Fibroblast of peridontal ligament (primary cell): ENCODE data around the gene DCT.
"Not testable (repeated sequence)": the region's sequence is repeated elsewhere in the genome, so short reads cannot be mapped to it uniquely, and the experiment has no call there.

Experiments
- DNase-seq: peaks from one replicate; pipeline ENCODE4 v3.0.0-alpha.2; 2010; ENCODE audit errors: extremely low read depth

DCT gene

GRCh38 chr13:94479616-94480015, at the start of gene DCT:
DCT (minus strand) TSS chr13:94479682; CDS start chr13:94479255, 427 bp downstream.
- DNase-seq: no peak

- DNase-seq: not testable (repeated sequence)
Observed at GRCh38 chr13:94526956-94527355, 47.5 kb upstream of the DCT start.

- DNase-seq: no peak
Observed at GRCh38 chr13:94525781-94526180, 46.3 kb upstream of the DCT start.

GRCh38 chr13:94524407-94524806, 44.9 kb upstream of the DCT start:
- DNase-seq: no peak

GRCh38 chr13:94520001-94520400, 40.5 kb upstream of the DCT start:
- no peak for DNase-seq

GRCh38 chr13:94516456-94516855, 37.0 kb upstream of the DCT start:
- DNase-seq: no peak

GRCh38 chr13:94515911-94516310, 36.4 kb upstream of the DCT start:
- no peak for DNase-seq

GRCh38 chr13:94515374-94515773, 35.9 kb upstream of the DCT start:
- DNase-seq: no peak

GRCh38 chr13:94513026-94513425, 33.5 kb upstream of the DCT start:
- no peak for DNase-seq

GRCh38 chr13:94505730-94506129, 26.2 kb upstream of the DCT start:
- no peak for DNase-seq

GRCh38 chr13:94503851-94504250, 24.4 kb upstream of the DCT start:
- DNase-seq: no peak

- not testable (repeated sequence) for DNase-seq
Observed at GRCh38 chr13:94498831-94499230, 19.3 kb upstream of the DCT start.

- DNase-seq: no peak
Observed at GRCh38 chr13:94495806-94496205, 16.3 kb upstream of the DCT start.

GRCh38 chr13:94494026-94494425, 14.5 kb upstream of the DCT start:
- no peak for DNase-seq

- DNase-seq: no peak
Observed at GRCh38 chr13:94487043-94487442, 7.6 kb upstream of the DCT start.

- no peak for DNase-seq
Observed at GRCh38 chr13:94483970-94484369, 4.5 kb upstream of the DCT start.

GRCh38 chr13:94481941-94482340, 2.5 kb upstream of the DCT start:
- peak; percentile 48 for DNase-seq

GRCh38 chr13:94480672-94481145, 1.2 kb upstream of the DCT start:
- peak; percentile 75 for DNase-seq

- DNase-seq: no peak
Observed at GRCh38 chr13:94478913-94479312, 569 bp downstream of the DCT start.

- DNase-seq: no peak
Observed at GRCh38 chr13:94470126-94470525, 9.4 kb downstream of the DCT start.

GRCh38 chr13:94464771-94465170, 14.7 kb downstream of the DCT start:
- DNase-seq: no peak

GRCh38 chr13:94462670-94463069, 16.8 kb downstream of the DCT start:
- no peak for DNase-seq

- DNase-seq: no peak
Observed at GRCh38 chr13:94459116-94459515, 20.4 kb downstream of the DCT start.

- no peak for DNase-seq
Observed at GRCh38 chr13:94455414-94455813, 24.1 kb downstream of the DCT start.

- no peak for DNase-seq
Observed at GRCh38 chr13:94454906-94455305, 24.6 kb downstream of the DCT start.
